ENCODE measurements around the gene LYPD6.

LYPD6 gene

GRCh38 chr2:149353421-149353820 is 23.0 kb downstream of the LYPD6 start:
- no peak for DNase-seq

GRCh38 chr2:149355716-149356422 is 25.5 kb downstream of the LYPD6 start:
- no peak for DNase-seq

DNA sequence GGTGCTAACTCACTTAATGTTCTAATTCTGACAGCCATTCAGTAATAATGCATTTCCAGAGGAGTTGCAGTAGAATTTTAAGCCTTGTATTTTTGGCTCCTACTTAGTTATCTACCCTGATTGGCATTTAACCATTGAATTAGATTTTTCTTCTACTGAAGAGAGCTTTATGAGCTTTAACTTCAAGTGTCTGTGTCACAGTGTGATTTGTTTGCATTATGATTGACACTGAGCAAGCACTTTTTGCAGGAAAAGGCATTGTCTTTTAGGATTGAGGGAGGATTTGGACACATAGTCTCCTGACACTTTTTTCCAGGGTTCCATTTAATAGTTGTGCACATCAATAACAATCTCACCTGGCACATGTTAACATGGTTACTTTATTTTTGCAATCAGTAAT is 26.7 kb downstream of the LYPD6 start:
- DNase-seq: no peak

GRCh38 chr2:149360106-149360505 is 29.7 kb downstream of the LYPD6 start:
- no peak for DNase-seq

DNA sequence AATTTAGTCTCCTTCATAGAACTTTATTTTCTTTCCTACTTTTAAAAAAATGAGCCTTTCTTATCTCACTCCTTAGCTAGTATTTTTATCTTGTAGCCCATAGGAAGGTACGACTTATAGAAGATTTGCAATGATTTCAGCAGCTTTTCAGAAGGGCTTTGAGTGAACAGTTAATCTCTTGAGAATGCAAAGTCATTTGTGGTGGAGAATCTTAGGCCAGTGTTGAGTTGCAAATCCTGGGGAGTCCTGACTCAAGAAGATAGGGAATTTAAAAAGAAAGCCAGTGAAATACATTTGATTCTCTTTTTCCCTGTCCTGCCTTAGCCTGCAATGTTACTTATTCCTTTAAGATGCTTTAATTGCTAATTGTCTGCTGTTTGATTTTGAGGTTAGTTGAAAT is 33.6 kb downstream of the LYPD6 start:
- no peak for DNase-seq

DNA sequence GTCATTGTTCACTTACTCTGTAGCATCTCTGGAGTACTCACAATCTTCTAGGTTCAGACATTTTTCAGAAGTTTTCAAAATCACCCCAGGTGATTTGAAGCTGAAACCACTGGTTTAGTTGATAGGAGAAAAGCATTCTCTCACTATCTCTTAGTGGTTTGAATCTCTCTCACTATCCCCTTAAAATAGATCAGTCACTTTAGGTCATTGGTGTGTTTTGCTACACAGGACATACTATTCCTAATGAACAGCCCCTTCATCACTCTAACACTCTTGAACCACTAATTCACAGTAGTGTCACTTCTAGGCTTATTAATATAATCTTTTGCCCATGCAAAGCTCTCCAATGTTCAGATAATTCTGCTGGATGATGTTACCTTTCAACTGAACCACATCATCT is 34.5 kb downstream of the LYPD6 start:
- no peak for DNase-seq

DNA sequence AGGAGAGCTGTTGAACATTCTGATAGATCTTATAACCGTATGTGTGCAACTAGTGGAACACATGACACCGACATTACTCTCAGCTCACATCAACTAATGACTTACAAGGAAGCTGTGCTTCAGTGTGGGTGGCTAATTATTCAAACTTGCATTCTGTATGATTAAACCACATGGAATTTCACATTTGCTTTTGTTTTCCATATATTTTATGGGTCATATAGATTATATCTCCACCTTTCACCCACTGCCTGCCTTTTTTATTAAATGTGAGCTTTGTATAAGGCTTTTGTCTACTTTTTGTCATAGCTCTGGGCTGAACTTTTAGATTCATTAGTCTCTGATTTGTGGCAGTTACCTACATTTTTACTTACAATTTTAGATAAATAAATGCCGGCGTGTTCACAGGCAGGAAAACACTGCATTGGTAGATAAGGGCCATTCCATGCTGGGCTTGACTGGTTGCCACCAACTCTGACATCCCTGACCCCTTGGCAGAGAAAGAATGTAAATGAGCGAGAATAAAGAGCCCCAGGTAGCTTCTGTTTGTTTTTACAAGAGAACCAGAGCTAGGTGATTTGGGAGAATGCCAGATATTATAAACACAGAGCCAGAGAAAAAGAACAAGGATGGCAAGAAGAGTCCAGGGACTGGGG is 35.7 kb downstream of the LYPD6 start:
- DNase-seq: no peak

GRCh38 chr2:149370061-149370775 is 39.8 kb downstream of the LYPD6 start:
- no peak for DNase-seq

- no peak for DNase-seq
Measured at GRCh38 chr2:149371476-149371875, 41.1 kb downstream of the LYPD6 start.

DNA sequence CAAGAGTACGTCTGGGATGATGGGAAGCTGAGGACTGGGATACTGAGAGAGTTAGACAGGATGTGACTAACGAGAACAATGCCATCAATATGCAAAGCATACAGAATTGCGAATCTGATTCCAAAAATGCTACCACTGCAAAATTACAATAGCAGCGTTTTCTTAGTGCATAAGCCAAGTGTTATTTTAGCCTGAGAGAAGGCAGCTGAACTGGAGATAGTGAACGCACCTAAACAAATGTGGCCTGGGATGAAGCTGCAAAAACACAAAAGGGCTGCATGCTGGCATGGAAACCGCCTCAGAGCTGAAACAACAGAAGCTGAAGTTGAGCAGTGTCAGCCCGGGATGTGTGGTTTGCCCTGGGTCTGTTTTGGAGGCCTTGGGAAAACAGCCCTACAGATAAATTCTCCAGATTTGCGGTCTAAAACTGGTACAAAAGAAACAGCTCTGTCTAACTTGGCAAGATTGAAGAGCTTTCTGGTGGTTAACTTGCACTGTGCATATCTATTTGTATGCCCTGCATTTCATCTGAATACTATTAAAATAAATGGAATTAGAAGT is 45.5 kb downstream of the LYPD6 start:
- no peak for DNase-seq

GRCh38 chr2:149380205-149380604 is 49.8 kb downstream of the LYPD6 start:
- no peak for DNase-seq

DNA sequence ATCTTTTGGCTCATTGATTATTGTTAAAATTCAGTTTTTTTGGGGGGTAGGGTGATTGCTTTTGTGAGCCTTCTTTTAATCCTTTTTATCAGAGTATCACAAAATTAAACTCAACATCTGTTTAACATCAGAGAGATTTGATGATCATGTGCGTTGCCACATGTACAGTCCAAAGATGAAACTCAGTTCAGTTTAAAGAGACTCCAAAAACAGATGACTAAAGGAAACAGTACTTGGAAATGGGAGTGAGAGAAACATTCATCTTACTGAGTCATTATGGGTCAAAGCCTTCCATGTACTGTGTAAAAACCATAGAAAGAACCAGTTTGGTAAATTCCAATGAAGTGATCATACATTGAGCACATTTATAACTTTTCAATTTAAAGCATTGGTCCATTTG is 53.0 kb downstream of the LYPD6 start:
- DNase-seq: no peak

- DNase-seq: no peak
Measured at GRCh38 chr2:149385350-149385749, 55.0 kb downstream of the LYPD6 start.

DNA sequence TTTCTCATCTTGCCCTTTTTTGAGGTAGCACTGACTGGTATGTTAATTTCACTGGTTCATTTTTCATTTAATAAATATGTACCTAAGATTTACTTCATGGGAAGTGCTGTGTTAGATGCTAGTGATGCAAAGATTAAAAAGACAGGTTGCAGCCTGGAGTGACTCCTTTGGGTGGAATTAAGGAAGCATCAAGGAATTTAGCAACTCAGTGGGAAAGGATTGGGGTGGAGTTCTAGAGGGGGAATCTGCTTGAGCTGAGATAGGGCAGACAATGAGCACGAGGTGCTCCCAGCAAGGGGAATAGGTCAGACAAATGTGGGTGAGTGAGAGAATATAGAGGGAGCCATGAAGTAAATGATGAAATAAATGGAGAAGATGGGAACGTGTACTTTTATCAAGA is 57.0 kb downstream of the LYPD6 start:
- no peak for DNase-seq

- no peak for DNase-seq
Measured at GRCh38 chr2:149388120-149388816, 57.9 kb downstream of the LYPD6 start.

DNA sequence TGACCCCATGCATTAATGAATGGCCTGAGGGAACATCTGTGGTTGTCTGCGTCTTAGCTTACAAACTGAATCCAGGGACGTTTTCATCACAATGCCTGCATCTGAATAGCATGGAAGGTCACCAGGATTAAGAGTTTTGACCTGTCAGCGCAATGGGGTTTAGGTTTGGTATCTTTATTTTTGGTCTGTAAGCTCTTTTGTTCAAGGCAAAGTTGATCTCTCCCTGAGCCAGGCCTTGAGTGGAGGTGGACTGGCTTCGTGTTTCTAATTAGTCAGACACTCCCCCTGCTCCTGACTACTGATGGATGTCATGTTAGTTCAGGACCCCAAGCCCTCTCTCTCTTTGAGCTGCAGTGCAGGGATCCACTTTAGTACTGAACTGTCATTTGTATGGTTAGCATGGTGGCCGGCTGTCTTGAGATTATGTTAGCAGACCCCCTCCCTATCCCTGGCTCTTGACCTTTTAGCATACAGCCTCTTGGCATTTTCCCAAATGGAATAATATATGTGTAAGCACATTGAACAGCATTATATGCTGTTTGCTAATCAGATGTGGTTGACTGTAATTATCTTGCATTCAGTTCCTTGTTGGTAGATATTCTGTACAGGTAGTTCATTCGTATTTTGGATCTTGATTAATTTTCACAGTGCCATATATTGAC is 59.2 kb downstream of the LYPD6 start:
- DNase-seq: no peak

- no peak for DNase-seq
Measured at GRCh38 chr2:149393614-149394013, 63.2 kb downstream of the LYPD6 start.

DNA sequence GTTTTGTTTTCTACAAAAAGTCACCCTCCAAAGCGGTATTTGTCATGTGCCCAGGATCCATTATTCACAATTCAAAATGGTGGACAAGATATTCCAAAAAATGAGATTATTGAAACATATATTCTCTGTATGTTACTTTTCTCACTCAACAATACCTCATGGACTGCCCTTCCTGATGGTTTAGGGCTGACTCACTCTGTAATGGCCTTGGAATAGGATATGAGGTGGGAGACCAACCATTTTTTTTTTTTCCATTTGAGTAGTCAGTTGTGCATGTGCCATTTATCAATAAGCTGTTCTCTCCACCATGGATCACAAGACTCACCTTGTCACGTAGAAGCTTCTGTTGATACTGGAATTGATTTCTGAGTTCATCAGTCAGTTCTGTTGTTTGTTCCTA is 64.5 kb downstream of the LYPD6 start:
- no peak for DNase-seq

GRCh38 chr2:149399934-149400615 is 69.7 kb downstream of the LYPD6 start:
- no peak for DNase-seq

- no peak for DNase-seq
Measured at GRCh38 chr2:149400997-149401396, 70.6 kb downstream of the LYPD6 start.

- no peak for DNase-seq
Measured at GRCh38 chr2:149409506-149409905, 79.1 kb downstream of the LYPD6 start.
